Left kidney (tissue), 2 donors: ENCODE measurements around the gene NECTIN3. TPM values are rescaled to one million over a fixed set of nuclear protein-coding genes. Genes with fewer than 3 reads are reported as not detected.

Experiments
- DNase-seq: peaks from one replicate; pipeline ENCODE4 v3.0.0-alpha.2; 2013
- polyA plus RNA-seq: library from polyadenylated mRNA; unstranded; fragments of 120-200 nt; gene quantifications from one replicate; pipeline ENCODE4 v1.2.1, GENCODE V29; 2013; ENCODE audit not compliant: insufficient read length

The NECTIN3 gene
- polyA plus RNA-seq, 1 donor = 42.1 TPM

- no peak for DNase-seq
Observed at GRCh38 chr3:111077369-111077768, 5.8 kb downstream of the NECTIN3 start.

- peak; percentile 37 for DNase-seq
Observed at GRCh38 chr3:111080413-111080812, 8.8 kb downstream of the NECTIN3 start.

DNA sequence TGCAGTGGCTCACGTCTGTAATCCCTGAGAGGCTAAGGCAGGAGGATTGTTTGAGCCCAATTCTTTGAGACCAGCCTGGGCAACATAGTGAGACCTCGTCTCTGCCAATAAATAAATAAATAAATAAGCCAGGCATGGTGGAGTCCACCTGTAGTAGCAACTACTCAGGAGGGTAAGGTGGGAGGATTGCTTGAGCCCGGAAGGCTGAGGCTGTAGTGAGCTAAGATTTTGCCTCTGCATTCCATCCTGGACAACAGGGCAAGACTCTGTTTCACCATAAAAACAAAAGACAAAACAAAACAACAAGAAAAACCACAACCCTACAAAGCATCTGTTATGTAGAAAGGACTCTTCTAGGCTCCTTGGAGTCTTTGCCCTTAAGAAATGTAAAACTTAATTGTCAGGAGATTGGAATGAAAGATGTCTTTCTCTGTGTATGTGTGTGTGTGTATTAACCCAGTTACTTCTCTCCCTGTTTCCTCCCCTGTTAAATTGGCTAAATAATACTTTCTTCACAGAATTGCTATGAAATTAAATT lies 9.5 kb downstream of the NECTIN3 start:
- DNase-seq = no peak

DNA sequence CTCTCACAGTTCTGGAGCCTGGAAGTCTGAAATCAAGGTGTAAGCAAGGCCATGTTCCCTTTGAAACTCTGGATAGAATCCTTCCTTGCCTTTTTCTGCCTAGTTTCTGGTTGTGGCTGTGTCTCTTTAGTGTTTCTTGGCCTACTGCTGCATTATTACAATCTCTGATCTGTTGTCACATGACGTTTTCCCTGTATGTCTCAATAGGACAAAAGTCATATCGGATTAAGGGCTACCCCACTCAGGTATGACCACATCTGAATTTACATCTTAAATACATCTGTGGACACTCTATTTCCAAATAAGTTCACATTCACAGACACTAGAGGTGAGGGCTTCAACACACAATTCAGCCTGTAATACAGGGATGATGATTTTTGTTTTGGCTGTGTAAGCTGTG lies 13.3 kb downstream of the NECTIN3 start:
- no peak for DNase-seq

DNA sequence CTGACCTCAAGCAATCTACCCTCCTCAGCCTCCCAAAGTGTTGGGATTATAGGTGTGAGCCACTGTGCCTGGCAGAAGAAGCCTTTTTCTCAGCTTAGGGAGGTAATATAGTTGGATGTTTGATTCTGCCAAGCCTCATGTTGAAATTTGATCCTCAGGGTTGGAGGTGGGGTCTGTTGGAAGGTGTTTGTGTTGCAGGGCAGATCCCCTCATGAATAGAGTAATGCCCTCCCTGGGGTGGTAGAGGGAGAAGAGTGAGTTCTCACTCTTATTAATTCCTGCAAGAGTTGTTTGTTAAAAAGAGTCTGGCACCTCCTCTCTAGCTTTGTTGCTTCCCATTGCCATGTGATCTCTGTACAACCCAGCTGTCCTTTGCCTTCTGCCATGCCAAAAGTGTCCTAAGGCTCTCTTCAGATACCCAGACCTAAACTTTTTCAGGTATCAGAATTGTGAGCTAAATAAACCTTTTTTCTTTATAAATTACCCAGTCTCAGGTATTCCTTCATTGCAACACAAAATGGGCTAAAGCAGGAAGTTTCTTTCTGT lies 16.4 kb downstream of the NECTIN3 start:
- no peak for DNase-seq

DNA sequence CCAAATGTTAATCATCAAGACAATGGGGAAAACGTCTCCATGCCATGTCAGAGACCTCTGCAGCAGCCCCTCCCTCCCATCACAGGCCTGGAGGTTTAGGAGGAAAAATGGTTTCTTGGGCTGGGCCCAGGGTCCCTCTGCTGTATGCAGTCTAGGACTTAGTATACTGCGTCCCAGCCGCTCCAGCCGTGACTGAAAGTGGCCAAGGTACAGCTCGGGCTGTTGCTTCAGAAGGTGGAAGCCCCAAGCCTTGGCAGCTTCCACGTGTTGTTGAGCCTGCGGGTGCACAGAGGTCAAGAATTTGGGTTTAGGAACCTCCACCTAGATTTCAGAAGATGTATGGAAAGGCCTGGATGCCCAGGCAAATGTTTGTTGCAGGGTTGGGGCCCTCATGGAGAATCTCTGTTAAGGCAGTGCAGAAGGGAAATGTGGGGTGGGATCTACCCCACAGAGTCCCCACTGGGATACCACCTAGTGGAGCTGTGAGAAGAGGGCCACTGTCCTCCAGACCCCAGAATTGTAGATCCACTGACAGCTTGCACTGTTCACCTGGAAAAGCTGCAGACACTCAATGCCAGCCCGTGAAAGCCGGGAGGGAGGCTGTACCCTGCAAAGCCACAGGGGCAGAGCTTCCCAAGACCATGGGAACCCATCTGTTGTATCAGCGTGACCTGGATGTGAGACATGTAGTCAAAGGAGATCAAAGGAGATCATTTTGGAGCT lies 25.0 kb downstream of the NECTIN3 start:
- no peak for DNase-seq

- DNase-seq = no peak
Observed at GRCh38 chr3:111103807-111104206, 32.2 kb downstream of the NECTIN3 start.

DNA sequence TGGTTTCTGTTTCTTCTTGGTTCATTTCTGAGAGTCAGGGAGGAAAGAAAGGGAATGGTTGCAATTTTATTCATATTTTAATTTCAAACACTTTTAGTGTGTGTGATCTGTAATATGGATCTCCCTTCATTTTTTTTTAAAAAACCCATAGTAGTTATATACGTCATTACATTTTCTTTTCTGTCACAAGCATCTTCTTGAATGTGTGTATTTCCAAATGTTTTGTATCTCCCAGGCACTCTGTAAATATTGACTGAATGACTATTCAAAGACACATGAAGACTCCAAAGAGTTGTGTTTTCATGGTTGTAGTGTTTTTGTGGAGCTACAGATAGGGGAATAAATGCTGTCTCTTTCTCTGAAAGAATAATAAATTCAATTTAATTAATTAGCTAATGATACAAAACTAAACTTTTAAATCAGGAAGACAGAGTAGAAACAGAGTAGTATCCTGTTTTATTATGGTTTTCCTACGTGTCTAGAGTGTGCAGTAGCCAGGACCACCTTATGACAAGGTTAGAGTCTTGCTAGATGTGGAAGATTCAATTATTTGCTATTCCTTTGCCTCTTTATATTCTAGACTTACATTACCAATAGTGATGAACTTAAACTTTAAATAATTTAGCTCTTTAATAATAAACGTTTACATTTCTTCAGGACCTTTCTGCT lies 35.5 kb downstream of the NECTIN3 start:
- DNase-seq = no peak

DNA sequence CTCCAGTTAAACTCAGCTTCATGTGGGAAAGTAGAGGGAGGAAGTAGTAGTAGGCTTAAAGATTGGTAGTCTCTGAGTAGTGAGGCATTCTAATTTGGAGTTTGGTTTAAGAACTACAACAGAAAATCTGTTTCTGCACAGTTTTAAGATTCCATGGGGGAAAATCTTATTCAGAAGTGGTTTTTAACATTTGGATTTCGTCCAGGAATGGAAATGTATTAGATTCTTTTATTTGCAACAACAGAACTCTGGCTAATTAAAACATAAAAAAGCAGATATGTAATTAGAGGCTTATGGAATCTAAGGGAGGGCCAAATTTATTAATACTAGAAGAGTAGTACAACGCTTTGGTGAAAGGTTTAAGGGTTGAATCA lies 36.0 kb downstream of the NECTIN3 start:
- no peak for DNase-seq

DNA sequence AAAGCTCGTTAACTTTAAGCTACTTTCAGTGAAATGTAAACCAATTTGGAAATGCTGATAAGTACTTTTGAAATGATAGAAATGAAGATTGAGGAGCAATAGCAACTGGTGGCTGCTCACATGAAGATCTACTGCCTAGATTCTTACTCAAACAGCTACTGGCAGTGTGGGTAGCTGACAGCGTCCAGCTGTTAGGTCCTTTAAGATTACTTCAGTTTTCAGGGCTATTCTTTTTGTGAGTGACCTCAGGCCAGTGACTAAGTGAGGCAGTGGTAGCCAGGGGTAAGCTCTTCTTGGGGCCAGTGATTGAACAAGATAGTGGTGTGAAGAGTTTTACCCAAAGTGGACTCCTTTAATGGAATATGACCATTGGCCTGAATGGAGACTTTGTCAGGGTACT lies 41.3 kb downstream of the NECTIN3 start:
- no peak for DNase-seq

DNA sequence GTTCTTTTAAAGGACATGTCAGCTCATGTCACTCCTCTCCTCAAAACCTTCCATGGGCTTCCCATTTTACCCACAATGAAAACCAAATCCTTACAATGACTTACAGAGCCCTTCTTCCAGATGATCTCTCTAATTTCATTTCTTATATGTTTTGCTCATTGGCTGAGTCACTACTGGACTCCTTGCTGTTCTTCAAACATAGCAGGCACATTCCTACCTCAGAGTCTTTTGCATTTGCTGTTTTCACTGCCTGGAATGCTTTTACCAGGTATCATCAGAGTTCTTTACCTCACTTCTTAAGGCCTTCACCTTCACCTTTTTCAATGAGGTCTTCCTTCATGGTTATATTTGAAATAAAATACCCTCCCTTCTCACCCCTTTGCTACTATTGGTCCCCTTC lies 57.3 kb downstream of the NECTIN3 start:
- no peak for DNase-seq

- no peak for DNase-seq
Observed at GRCh38 chr3:111130827-111131226, 59.2 kb downstream of the NECTIN3 start.

DNA sequence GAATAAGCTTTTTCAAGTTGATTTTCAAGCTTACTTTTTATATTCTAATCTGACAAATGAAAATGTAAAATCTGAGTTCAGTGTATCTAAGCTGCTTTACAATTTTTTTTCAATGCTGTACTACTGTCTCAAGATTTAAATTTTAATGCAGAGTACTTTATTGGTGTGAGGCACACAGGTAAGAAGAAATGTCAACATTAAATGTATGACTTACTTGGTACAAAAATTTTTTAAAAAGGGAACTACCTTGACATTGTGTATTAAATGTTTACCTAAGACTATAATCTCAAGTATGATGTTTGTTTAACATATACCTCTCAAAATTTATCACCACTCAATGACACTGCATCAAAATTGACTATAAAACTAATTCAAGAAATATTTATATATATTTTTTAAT lies 62.7 kb downstream of the NECTIN3 start:
- DNase-seq = no peak

GRCh38 chr3:111151438-111151837 lies 79.8 kb downstream of the NECTIN3 start:
- no peak for DNase-seq

DNA sequence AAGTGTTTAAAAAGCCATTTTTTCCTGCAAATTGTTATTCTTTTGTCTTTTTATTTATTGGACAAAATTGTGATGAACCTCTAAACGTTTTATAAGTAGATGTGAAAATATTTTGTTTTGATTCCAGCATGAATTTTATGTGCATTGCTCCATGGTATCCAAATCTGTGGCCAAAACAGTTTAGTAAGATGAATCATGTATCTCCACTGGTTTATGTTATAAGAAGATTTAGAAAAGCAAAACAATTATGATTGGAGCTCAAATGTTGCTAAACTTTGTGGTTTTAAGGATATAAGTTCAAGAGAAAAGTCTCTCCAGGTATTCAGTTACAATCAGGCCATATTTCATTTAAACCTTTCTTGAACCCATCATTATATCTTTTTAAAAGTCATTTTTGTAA lies 80.9 kb downstream of the NECTIN3 start:
- DNase-seq = no peak

DNA sequence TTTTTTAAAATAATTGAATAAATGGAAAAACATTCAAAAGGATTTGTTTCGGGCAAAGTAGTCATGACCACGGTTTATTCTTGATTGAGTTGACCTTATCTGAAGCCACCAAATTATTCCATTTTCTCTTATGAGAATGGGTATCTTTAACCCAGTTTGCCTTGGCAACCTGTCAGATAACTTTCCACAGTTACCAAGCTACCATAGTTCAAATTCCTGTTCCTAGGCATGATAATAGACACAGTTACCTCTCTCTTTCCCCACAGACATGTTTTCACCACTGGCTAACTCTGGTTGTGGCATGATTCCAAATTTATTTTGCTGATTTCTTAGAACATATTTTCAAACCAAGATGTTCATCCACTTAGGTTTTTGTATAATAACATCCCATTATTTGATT lies 84.9 kb downstream of the NECTIN3 start:
- no peak for DNase-seq

DNA sequence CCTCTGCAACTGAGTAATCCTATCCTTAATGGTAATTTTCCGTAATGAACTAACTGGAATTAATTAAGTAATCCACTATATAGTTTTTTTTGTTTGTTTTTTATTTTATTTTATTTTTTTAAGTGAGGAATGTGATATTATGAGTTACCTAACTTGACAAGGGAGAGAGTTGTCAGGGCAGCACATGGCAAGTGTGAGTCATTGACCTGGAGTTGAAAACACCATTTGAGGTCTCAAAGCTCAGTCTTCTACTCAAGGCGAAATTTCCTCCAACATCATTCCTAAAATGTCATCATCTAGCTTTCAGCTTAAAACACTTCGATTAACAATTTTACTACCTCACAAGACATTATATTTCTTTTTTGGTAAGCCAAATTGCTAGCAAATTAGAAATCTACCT lies 87.8 kb downstream of the NECTIN3 start:
- no peak for DNase-seq

- no peak for DNase-seq
Observed at GRCh38 chr3:111164621-111165020, 93.0 kb downstream of the NECTIN3 start.

GRCh38 chr3:111165411-111165810 lies 93.8 kb downstream of the NECTIN3 start:
- no peak for DNase-seq

GRCh38 chr3:111173328-111173900 lies 101.8 kb downstream of the NECTIN3 start:
- no peak for DNase-seq

- no peak for DNase-seq
Observed at GRCh38 chr3:111173906-111174305, 102.3 kb downstream of the NECTIN3 start.

GRCh38 chr3:111190518-111190917 lies 118.9 kb downstream of the NECTIN3 start:
- no peak for DNase-seq

DNA sequence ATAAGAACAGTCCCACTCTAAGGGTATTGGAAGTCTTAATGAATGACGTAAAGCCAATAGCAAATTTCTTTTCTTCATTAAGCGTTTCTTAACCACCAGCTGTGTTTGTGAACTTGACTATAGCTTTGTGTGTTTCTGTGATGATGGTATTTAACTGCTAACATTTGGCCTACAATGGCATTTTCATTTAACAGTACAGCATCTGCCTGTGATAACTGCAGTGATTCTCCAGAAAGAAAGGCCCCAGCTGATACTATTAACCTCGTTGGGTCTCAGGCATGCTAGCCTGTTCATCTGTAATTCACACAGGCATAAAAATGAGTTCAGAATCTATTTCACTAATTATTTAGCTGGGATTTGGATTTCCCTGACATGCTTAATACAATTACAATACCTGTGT lies 121.9 kb downstream of the NECTIN3 start:
- DNase-seq = no peak
